ENCODE measurements around the gene MYO15B. TPM values are rescaled to one million over a fixed set of nuclear protein-coding genes. Genes with fewer than 3 reads are reported as not detected.

Gene MYO15B
- total and polyA plus RNA-seq, 2 donors, result 78.1 to 108 TPM

DNA sequence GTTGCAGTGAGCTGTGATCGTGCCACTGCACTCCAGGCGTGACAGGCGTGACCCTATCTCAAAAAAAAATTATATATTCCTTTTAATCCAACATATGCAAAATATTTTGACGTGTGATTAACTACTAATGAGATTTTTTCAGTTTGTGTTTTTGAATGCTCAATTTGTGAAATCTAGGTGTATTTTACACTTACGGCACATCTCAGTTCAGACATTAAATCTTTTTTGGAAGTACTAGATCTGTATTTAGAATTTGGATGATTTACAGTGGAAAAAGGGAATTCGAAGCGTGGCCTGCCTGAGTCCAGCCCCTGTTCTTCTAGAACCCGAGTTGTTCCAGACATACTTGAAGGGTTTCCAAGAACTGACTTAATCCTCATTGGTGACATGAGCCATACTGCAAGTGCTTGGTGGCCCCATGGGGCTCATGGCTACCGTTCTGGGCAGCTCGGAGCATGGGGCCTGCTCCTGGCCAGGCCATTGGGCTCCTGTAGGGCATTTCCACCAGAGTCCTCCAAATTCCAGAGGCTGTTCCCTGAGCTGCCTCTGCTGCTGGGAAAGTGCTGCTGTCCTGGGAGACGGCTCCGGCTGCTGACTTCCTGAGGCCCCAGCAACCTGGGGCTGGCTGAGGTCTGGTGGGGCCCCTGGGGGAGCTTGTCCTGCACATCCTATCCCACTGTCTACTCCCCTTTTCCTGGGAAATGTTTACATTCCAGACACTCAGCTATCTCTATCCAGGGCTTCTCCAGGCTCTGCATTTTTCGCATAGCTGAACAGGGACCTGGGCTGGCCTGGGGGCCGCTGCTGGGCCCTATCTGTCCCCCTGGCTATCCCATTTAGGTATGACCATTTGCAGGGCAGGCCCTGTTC lies 34.9 kb upstream of the MYO15B start:
- Histone ChIP-seq H3K4me3 (ENCODE audit: low read depth, low read length) (no peak overlapping the region), H3K27ac (ENCODE audit: low read depth) (no peak overlapping the region), H3K36me3 (ENCODE audit: insufficient read depth) (no peaks in the 10 kb centered on the region), H3K4me1 (ENCODE audit: insufficient read depth) (no peaks in the 10 kb centered on the region)
- DNase-seq (ENCODE audit: extremely low spot score), result no peak
- WGBS, result 54% methylated on average over 14 of the region's 14 CpGs

DNA sequence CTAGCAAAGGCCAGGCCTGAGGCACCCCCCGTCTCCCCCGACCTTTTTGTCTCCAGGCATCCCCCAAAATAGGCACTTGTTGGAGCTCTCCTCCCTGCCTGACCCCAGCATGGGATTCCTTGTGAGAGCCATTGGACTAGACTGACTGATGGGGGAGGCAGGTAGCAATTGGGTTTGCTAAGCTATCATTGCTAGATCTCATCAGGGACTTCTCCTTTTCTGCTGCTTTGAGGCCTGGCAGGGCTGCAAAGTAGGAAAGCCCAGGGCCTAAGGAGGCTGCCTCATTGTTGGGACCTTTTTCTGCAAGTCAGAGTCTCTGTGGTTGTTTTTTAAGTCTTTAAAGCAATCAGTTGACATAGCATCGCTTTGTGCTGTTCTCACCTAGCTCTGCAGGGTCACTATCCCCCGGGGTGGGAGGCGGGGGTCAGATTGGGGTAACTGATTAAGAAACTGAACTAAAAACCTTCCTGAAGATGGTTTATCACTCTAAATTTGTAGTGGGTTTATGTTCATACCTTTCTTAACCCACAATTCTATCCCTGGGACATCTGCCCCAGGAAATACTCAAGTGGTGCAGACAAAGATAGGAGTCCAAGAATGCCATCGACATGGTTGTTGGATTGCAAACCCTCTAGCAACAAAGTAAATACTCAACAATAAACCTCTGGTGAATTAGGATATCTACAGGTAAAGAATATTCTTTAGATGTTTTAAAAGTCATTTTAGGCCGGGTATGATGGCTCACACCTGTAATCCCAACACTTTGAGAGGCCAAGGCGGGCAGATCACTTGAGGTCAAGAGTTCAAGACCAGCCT lies 34.1 kb upstream of the MYO15B start:
- Histone ChIP-seq H3K4me3 (ENCODE audit: low read depth, low read length) (no peak overlapping the region), H3K27ac (ENCODE audit: low read depth) (no peak overlapping the region), H3K36me3 (ENCODE audit: insufficient read depth) (no peaks in the 10 kb centered on the region), H3K4me1 (ENCODE audit: insufficient read depth) (no peaks in the 10 kb centered on the region)
- no peak for DNase-seq (ENCODE audit: extremely low spot score)
- 76% methylated on average over 8 of the region's 8 CpGs for WGBS

DNA sequence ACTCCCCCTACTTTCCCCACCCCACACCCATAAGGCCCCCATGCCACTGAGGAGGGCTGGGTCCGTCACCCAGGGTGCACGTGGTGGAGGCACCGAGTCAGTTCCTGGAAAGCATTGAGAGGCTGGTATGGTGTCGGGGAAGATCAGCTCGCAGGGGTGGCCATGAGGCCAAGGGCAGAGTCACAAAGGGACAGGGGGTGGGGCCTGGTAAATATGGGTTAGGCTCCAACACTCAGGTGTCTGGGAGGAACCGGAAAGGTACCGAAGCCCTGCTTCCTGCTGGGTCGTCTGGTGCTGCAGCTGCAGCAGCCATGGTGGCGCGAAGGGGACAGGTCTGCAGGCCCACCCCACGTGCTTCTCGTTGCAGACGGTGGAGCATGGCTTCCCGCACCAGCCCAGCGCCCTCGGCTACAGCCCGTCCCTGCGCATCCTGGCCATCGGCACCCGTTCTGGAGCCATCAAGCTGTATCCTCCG lies 31.9 kb upstream of the MYO15B start:
- Histone ChIP-seq H3K27ac (ENCODE audit: low read depth) (no peak overlapping the region), H3K4me3 (ENCODE audit: low read depth, low read length) (no peak overlapping the region)
- WGBS, result 95% methylated on average over 21 of the region's 21 CpGs

DNA sequence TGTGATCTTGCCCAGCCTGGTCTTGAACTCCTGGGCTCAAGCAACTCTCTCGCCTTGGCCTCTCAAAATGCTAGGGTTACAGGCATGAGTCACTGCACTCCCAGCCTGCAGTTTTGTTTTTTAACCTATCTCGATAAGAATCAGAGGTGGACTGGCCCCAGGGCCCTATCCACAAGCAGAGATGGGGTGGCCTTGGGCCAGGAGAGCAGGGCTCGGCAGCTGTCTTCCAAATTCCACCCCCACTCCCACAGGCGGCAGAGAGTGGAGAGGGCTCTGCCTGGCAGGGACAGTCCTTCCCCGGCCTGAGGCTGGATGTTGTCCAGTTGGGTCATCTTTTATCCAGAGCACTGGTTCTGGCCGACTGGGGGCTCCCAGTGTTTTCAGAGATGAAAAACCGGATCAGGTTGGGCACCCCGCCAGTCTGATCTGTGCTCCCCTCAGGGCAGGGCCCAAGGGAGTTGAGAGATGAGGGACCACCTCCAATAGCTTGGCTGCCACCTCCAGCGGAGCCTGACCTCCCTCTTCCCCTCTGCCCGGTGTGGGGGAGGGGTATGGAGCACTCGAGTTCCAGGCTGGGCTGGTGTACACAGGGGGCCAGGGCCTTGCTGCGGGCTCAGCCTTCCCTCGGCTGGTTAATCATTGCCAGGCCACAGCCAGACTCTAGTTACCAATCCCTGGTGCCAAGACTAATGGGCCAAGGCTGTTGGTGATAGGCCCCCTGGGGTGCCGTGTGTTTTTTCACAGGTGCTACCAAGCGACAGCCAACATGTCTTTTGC lies 30.3 kb upstream of the MYO15B start:
- Histone ChIP-seq H3K27ac (ENCODE audit: low read depth) (no peak overlapping the region), H3K4me3 (ENCODE audit: low read depth, low read length) (no peak overlapping the region), H3K36me3 (ENCODE audit: insufficient read depth) (no peaks in the 10 kb centered on the region), H3K4me1 (ENCODE audit: insufficient read depth) (no peaks in the 10 kb centered on the region)
- WGBS, result 41% methylated on average over 15 of the region's 15 CpGs
- DNase-seq (ENCODE audit: extremely low spot score), result no peak

More for the DNA sequence above, 31.9 kb upstream of the MYO15B start:
- no peak for DNase-seq (ENCODE audit: extremely low spot score)
- H3K4me1 ChIP-seq (ENCODE audit: insufficient read depth), result no peaks in the 10 kb centered on the region
- H3K36me3 ChIP-seq (ENCODE audit: insufficient read depth), result no peaks in the 10 kb centered on the region

DNA sequence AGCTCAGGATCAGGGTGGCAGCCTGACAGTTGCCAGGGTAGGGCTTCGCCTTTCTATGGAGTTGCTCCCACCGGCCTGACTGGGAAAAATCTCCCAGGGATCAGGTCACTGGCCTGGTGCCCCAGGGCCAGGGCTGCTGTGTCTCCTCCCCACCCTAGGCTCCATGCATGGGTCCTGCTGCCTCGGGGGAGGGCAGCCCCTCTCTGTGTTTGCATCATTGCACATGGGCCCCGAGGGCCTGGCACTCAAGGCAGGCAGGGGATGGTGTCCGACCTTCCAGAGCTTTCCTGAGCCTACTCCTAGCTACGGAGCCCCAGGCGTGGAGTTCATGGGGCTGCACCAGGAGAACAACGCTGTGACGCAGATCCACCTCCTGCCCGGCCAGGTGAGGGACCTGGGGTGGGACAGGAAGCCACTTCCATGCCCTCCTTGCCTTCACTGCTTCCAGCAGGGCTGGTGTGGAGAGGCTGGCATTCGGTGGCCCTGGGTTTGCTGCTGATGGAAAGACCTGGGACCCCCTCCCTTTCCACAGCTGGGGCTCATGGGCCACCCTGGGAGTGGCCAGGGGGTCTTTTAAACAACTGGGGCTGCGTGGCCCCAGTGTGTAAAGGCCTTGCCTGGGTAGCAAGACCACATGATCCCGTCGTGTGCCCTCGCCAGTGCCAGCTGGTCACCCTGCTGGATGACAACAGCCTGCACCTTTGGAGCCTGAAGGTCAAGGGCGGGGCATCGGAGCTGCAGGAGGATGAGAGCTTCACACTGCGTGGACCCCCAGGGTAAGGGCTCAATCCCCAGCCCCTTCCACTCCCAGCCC lies 29.5 kb upstream of the MYO15B start:
- H3K36me3 ChIP-seq (ENCODE audit: insufficient read depth), result no peaks in the 10 kb centered on the region
- H3K27ac ChIP-seq (ENCODE audit: low read depth), result no peak overlapping the region
- 88% methylated on average over 18 of the region's 18 CpGs for WGBS
- no peak overlapping the region for H3K4me3 ChIP-seq (ENCODE audit: low read depth, low read length)
- DNase-seq (ENCODE audit: extremely low spot score), result no peak
- no peaks in the 10 kb centered on the region for H3K4me1 ChIP-seq (ENCODE audit: insufficient read depth)

DNA sequence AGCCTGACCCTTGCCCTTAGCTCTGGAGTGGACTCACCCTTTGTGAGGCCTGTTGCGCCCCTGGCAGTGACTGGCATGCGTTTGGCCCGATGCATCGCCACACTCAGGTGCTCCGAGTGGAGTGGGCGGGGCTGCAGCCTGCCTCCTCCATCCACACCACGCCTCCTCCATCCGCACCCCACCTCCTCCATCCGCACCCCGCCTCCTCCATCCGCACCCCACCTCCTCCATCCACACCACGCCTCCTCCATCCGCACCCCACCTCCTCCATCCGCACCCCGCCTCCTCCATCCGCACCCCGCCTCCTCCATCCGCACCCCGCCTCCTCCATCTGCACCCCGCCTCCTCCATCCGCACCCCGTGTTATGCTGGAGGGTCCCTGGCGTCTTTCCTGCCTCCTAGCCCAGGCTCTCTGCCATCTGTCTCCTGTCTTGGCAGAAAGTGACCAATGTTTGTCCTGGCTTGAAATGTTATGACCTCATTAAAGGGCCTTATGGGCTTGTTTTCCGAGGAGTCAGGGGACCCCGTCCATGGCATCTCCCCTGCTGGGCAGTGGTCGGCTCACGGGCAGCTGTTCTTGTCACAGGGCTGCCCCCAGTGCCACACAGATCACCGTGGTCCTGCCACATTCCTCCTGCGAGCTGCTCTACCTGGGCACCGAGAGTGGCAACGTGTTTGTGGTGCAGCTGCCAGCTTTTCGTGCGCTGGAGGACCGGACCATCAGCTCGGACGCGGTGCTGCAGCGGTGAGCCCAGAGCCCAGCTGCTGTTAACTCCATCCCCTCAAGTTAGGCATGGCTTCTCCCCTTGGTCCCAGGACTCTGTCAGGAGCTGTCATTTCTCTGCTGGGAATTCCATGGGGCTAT lies 28.7 kb upstream of the MYO15B start:
- Histone ChIP-seq H3K4me1 (ENCODE audit: insufficient read depth) (no peaks in the 10 kb centered on the region), H3K36me3 (ENCODE audit: insufficient read depth) (no peaks in the 10 kb centered on the region), H3K27ac (ENCODE audit: low read depth) (no peak overlapping the region), H3K4me3 (ENCODE audit: low read depth, low read length) (no peak overlapping the region)
- WGBS, result 73% methylated on average over 34 of the region's 38 CpGs
- DNase-seq (ENCODE audit: extremely low spot score), result no peak

DNA sequence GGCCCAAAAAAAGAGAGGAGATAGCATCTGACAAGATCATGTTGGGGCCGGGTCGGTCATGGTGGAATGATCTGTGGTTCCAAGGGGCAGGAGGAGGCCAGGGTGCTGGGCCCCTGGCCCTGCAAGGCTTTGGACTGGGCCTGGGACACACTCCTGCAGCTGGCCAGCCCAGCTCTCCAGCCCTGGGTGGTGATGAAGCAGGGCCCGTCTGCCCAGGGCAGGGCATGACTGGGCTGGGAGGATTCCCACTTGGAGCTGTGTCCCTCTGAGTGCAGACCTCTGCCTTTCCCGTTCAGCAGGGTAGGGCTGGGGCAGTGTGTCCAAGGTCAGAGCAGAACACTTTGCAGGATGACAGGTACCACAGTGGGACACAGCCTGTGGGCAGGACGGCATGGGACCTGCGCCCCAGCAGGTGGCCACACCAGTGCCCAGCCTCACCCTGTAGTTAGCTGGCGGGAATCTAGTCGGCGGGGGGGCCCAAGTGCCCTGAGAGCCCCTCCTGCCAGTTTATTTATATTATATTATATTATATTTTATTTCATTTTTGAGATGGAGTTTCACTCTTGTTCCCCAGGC lies 27.6 kb upstream of the MYO15B start:
- Histone ChIP-seq H3K4me3 (ENCODE audit: low read depth, low read length) (no peak overlapping the region), H3K4me1 (ENCODE audit: insufficient read depth) (no peaks in the 10 kb centered on the region), H3K27ac (ENCODE audit: low read depth) (no peak overlapping the region), H3K36me3 (ENCODE audit: insufficient read depth) (no peaks in the 10 kb centered on the region)
- DNase-seq (ENCODE audit: extremely low spot score), result no peak
- WGBS, result 82% methylated on average over 9 of the region's 9 CpGs

DNA sequence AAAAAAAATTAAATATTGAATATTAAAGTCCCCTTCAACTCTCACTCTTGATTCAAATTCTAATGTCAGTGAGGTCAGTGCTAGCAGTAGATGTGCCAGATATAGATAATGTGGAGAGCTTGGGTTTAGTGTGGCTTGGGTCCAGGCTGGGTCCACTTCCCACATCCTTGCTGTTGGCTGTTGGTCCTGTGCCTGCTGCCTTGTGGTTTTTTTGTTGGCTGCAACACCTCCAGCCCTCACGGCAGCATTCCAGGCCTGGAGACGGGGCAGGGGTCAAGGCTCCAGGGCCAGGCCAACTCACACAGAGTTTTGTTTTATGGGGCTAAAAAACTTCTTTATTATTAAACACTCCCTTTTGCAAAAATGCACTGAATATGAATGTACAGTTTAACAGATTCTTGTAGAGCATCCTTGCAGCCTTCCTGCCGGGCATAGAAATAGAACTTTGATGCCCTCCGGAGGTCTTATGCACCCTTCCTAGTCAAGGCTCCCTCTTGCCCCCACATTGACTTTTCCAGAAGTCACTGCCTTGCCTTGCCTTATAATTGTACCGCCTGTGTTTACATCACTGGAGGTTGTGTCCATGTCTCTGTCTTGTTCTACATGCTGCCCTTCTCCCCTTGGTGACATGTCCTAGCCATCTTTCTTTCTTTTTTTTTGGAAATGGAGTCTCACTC lies 25.5 kb upstream of the MYO15B start:
- Histone ChIP-seq H3K4me1 (ENCODE audit: insufficient read depth) (no peaks in the 10 kb centered on the region), H3K4me3 (ENCODE audit: low read depth, low read length) (no peak overlapping the region), H3K36me3 (ENCODE audit: insufficient read depth) (no peaks in the 10 kb centered on the region), H3K27ac (ENCODE audit: low read depth) (no peak overlapping the region)
- DNase-seq (ENCODE audit: extremely low spot score), result no peak
- WGBS, result 65% methylated on average over 5 of the region's 5 CpGs

DNA sequence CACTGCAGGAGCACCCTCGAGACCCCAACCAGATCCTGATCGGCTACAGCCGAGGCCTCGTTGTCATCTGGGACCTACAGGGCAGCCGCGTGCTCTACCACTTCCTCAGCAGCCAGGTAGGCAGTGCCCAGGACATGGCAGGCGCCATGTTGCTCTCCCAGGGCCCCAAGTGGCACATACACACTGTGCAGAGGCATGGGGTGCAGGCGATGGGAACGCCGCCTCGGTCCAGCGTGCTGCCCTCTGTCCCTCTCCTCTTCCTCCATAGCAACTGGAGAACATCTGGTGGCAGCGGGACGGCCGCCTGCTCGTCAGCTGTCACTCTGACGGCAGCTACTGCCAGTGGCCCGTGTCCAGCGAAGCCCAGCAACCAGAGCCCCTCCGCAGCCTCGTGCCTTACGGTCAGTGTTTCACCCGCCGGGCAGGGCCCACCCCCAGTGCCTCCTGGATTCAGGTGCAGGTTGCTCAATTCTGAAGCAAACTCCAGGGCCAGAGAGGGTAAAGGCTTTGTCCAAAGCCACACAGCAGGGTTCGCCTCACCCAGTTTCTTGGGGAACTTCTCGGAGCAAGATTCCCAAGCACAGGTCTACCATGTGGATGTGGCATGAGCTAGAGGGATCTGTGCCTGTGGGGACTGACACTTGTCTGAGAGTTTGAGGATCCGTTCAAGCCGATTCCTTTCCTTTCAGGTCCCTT lies 24.4 kb upstream of the MYO15B start:
- WGBS, result 85% methylated on average over 28 of the region's 28 CpGs
- Histone ChIP-seq H3K4me3 (ENCODE audit: low read depth, low read length) (no peak overlapping the region), H3K27ac (ENCODE audit: low read depth) (no peak overlapping the region), H3K4me1 (ENCODE audit: insufficient read depth) (no peaks in the 10 kb centered on the region), H3K36me3 (ENCODE audit: insufficient read depth) (no peaks in the 10 kb centered on the region)
- DNase-seq (ENCODE audit: extremely low spot score), result no peak

DNA sequence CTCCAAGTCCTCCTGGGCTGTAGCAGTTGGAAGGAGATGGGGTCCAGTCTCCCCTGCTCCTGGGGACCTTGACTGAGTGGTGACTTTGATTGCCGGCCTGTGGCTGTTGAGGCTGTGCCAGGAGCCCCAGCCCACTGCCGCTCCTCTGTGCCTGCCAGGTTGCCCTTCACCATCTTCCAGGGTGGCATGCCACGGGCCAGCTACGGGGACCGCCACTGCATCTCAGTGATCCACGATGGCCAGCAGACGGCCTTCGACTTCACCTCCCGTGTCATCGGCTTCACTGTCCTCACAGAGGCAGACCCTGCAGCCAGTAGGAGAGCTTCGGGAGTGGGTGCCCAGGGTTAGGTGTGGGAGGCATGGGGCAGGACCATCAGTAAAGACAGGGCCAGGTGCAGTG lies 23.4 kb upstream of the MYO15B start:
- Histone ChIP-seq H3K4me1 (ENCODE audit: insufficient read depth) (no peaks in the 10 kb centered on the region), H3K27ac (ENCODE audit: low read depth) (no peak overlapping the region), H3K36me3 (ENCODE audit: insufficient read depth) (no peaks in the 10 kb centered on the region), H3K4me3 (ENCODE audit: low read depth, low read length) (no peak overlapping the region)
- DNase-seq (ENCODE audit: extremely low spot score), result no peak
- 95% methylated on average over 11 of the region's 11 CpGs for WGBS

DNA sequence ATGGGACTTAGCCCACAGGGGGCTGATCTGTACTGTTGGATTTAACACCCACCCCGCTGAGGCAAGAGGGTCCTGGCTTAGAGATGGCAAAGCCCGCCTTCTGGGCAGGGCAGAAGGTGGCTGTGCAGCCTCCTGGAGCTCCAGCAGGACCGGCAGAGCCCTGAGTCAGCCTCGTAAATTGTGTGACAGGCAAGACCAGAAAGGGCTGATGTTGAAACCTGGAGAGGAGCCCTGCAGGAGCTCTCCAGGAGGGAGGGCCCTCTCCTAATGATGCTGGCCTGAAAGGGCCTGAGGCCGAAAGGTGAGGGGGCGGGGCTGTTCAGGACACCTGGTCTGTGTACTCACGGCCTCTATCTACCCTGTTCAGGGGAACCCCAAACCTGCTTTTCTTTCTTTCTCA lies 22.5 kb upstream of the MYO15B start:
- no peak overlapping the region for H3K27ac ChIP-seq (ENCODE audit: low read depth)
- no peak for DNase-seq (ENCODE audit: extremely low spot score)
- no peak overlapping the region for H3K4me3 ChIP-seq (ENCODE audit: low read depth, low read length)
- no peaks in the 10 kb centered on the region for H3K36me3 ChIP-seq (ENCODE audit: insufficient read depth)
- 75% methylated on average over 7 of the region's 7 CpGs for WGBS
- no peaks in the 10 kb centered on the region for H3K4me1 ChIP-seq (ENCODE audit: insufficient read depth)

Data from urinary bladder (tissue), 4 donors.